ENCODE data around the gene CDH4. TPM values are rescaled to one million over a fixed set of nuclear protein-coding genes. Genes with fewer than 3 reads are reported as not detected.

The CDH4 gene
- total RNA-seq, 4 donors from 2014 or later: not detected

GRCh38 chr20:61745397-61746146, 493.5 kb downstream of the CDH4 start:
- in situ Hi-C loops (cut with MboI; ENCODE audit: low pct_ligation_motif_present in 1 of 4, low pct_unique_long_range_greater_than_20kb in 1 of 4, low sequenced_read_pairs in 3 of 4): no loop called here
- intact Hi-C loops (cut with DNase I; ENCODE audit: low total_unique reads): no loop called here
- TF ChIP-seq, protein P1, sequence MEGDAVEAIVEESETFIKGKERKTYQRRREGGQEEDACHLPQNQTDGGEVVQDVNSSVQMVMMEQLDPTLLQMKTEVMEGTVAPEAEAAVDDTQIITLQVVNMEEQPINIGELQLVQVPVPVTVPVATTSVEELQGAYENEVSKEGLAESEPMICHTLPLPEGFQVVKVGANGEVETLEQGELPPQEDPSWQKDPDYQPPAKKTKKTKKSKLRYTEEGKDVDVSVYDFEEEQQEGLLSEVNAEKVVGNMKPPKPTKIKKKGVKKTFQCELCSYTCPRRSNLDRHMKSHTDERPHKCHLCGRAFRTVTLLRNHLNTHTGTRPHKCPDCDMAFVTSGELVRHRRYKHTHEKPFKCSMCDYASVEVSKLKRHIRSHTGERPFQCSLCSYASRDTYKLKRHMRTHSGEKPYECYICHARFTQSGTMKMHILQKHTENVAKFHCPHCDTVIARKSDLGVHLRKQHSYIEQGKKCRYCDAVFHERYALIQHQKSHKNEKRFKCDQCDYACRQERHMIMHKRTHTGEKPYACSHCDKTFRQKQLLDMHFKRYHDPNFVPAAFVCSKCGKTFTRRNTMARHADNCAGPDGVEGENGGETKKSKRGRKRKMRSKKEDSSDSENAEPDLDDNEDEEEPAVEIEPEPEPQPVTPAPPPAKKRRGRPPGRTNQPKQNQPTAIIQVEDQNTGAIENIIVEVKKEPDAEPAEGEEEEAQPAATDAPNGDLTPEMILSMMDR (IDR thresholded peaks at IDR 0.05): no peak
- TF ChIP-seq EP300 (IDR thresholded peaks at IDR 0.05; ENCODE audit: low read depth): no peak
- no peak for TF ChIP-seq POLR2AphosphoS5 (IDR thresholded peaks at IDR 0.05)
- no peak for TF ChIP-seq POLR2A (IDR thresholded peaks at IDR 0.05)
- H3K27me3 ChIP-seq: no peaks in the 10 kb centered on the region
- no peak overlapping the region for H3K4me3 ChIP-seq
- 83 to 84% methylated on average over 6 to 20 of the region's 20 CpGs for WGBS, 2 donors (ENCODE audit: low coverage in 1 of 2)
- H3K36me3 ChIP-seq: no peaks in the 10 kb centered on the region
- H3K9me3 ChIP-seq: no peaks in the 10 kb centered on the region
- DNase-seq: no peak
- H3K4me1 ChIP-seq: no peaks in the 10 kb centered on the region
- H3K27ac ChIP-seq: no peak overlapping the region

GRCh38 chr20:61746147-61746646, 494.1 kb downstream of the CDH4 start:
- in situ Hi-C loops (cut with MboI; ENCODE audit: low pct_ligation_motif_present in 1 of 4, low pct_unique_long_range_greater_than_20kb in 1 of 4, low sequenced_read_pairs in 3 of 4) (no loop called here), intact Hi-C loops (cut with DNase I; ENCODE audit: low total_unique reads) (no loop called here)
- WGBS, 2 donors (ENCODE audit: low coverage in 1 of 2): 50 to 89% methylated on average over 2 to 11 of the region's 11 CpGs
- Histone ChIP-seq H3K27me3 (no peaks in the 10 kb centered on the region), H3K4me1 (no peaks in the 10 kb centered on the region), H3K9me3 (peaks cover 0 to 2% of the 10 kb centered on the region in 2 donors), H3K4me3 (no peak overlapping the region), H3K27ac (no peak overlapping the region), H3K36me3 (no peaks in the 10 kb centered on the region)
- DNase-seq: no peak
- no peak for TF ChIP-seq POLR2AphosphoS5 (IDR thresholded peaks at IDR 0.05)
- TF ChIP-seq POLR2A (IDR thresholded peaks at IDR 0.05): no peak
- no peak for TF ChIP-seq EP300 (IDR thresholded peaks at IDR 0.05; ENCODE audit: low read depth)
- TF ChIP-seq, protein P1 (IDR thresholded peaks at IDR 0.05): no peak

- H3K4me1 ChIP-seq: no peaks in the 10 kb centered on the region
- H3K36me3 ChIP-seq: no peaks in the 10 kb centered on the region
- H3K27me3 ChIP-seq: no peaks in the 10 kb centered on the region
- peaks cover 0 to 4% of the 10 kb centered on the region in 2 donors for H3K9me3 ChIP-seq
- H3K4me3 ChIP-seq: no peak overlapping the region
- H3K27ac ChIP-seq: no peak overlapping the region
- 88% methylated on average over 12 of the region's 12 CpGs; no CpG with 5 or more reads in 1 of the 2 donors for WGBS, 2 donors (ENCODE audit: low coverage in 1 of 2)
- intact Hi-C loops (cut with DNase I; ENCODE audit: low total_unique reads) (no loop called here), in situ Hi-C loops (cut with MboI; ENCODE audit: low pct_ligation_motif_present in 1 of 4, low pct_unique_long_range_greater_than_20kb in 1 of 4, low sequenced_read_pairs in 3 of 4) (no loop called here)
- no peak for DNase-seq
- TF ChIP-seq POLR2AphosphoS5 (IDR thresholded peaks at IDR 0.05): no peak
- no peak for TF ChIP-seq POLR2A (IDR thresholded peaks at IDR 0.05)
- no peak for TF ChIP-seq EP300 (IDR thresholded peaks at IDR 0.05; ENCODE audit: low read depth)
- TF ChIP-seq, protein P1 (IDR thresholded peaks at IDR 0.05): no peak
Observed at GRCh38 chr20:61746781-61747180, 494.7 kb downstream of the CDH4 start.

DNA sequence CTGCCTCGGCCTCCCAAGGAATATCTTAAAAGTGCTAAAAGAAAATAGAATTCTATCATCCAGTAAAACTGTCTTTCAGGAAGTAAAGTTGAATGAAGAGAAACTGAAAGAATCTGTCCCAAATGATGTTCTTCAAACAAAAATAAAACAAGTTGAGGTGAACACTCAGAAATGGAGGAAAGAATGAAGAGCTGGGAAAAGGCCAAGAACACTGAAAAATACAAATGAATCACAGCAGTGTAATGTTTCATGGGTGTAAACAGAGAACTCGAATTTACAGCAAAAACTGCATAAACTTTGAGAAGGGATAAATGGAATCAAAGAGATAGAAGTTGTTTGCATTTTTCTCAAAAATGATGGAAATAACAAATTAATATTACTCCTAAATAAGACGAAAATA, 496.3 kb downstream of the CDH4 start:
- Histone ChIP-seq H3K9me3 (peaks cover 0 to 4% of the 10 kb centered on the region in 2 donors), H3K27me3 (no peaks in the 10 kb centered on the region), H3K4me3 (no peak overlapping the region), H3K27ac (no peak overlapping the region), H3K36me3 (no peaks in the 10 kb centered on the region), H3K4me1 (no peaks in the 10 kb centered on the region)
- DNase-seq: no peak
- intact Hi-C loops (cut with DNase I; ENCODE audit: low total_unique reads) (no loop called here), in situ Hi-C loops (cut with MboI; ENCODE audit: low pct_ligation_motif_present in 1 of 4, low pct_unique_long_range_greater_than_20kb in 1 of 4, low sequenced_read_pairs in 3 of 4) (no loop called here)
- TF ChIP-seq EP300 (IDR thresholded peaks at IDR 0.05; ENCODE audit: low read depth) (no peak), POLR2AphosphoS5 (IDR thresholded peaks at IDR 0.05) (no peak), POLR2A (IDR thresholded peaks at IDR 0.05) (no peak)
- TF ChIP-seq, protein P1 (IDR thresholded peaks at IDR 0.05): no peak
- 52 to 55% methylated on average over 3 of the region's 3 CpGs for WGBS, 2 donors (ENCODE audit: low coverage in 1 of 2)
